K562 (cell line): ENCODE data around the gene NINJ1. TPM values are rescaled to one million over a fixed set of nuclear protein-coding genes. Genes with fewer than 3 reads are reported as not detected.
A peak's percentile ranks its signal among the peaks of the same experiment; 100 is the strongest.
"Not testable (repeated sequence)": the region's sequence is repeated elsewhere in the genome, so short reads cannot be mapped to it uniquely, and the experiment has no call there.

Source experiments
- ATAC-seq: fragments of 200-7000 bp; cut with Tn5 transposase; 3 replicates; pipeline ENCODE4 v1.9.1; 2020; ENCODE audit warnings: moderate library complexity
- BruUV-seq: library from RNA; stranded (reverse); fragments of 400-500 nt; replicated peaks from 2 replicates; lab custom pipeline; 2021; lab: Mats Ljungman, UMichigan
- CTCF ChIA-PET: fragments of 300-600 bp; formaldehyde crosslinking; extraction: SDS; loops from one replicate; lab custom pipeline; 2021; ENCODE audit warnings: low intra/inter-chr PET ratio; lab: Yijun Ruan, JAX
- POLR2A ChIA-PET: fragments of 300-600, 350-650 bp; sonication (Branson Sonifier 250); formaldehyde crosslinking; extraction: SDS; loops from one replicate; lab custom pipeline; 2021; ENCODE audit warnings: antibody characterized with exemption, inconsistent platforms; lab: Yijun Ruan, JAX
- DNase-seq, 4 experiments: peaks; one replicate each; pipeline versions ENCODE4 v3.0.0 to v3.0.0-alpha.2; 2011 to 2018; ENCODE audit warnings: low spot score in 3 of 4, mixed read lengths in 3 of 4; ENCODE audit errors: extremely low read depth in 1 of 4
- FAIRE-seq: peaks from 2 replicates; lab custom pipeline; 2011; peaks lifted over from hg19 to GRCh38; lab: Jason Lieb, UNC
- H2AFZ ChIP-seq: 2 replicates; pipeline ENCODE4 v1.6.0; 2011; ENCODE audit warnings: low read depth, low read length, control low read depth, inconsistent platforms
- H3K27ac ChIP-seq: fragments of 200-600 bp; 3 replicates; pipeline ENCODE4 v1.8.0; 2011; ENCODE audit warnings: low read depth, mild to moderate bottlenecking, control low read depth, inconsistent platforms, low read length, moderate library complexity, mixed read lengths; ENCODE audit errors: extremely low read depth
- H3K27me3 ChIP-seq, 2 experiments: fragments of 300-600 bp in 1 of 2; 2 replicates in 1 of 2; 3 replicates in 1 of 2; pipeline versions ENCODE4 v1.6.0 to v1.8.0; 2011; ENCODE audit warnings: inconsistent platforms in 2 of 2, low read length in 2 of 2, mild to moderate bottlenecking in 1 of 2, mixed read lengths in 1 of 2, moderate library complexity in 1 of 2; ENCODE audit not compliant: control insufficient read depth in 2 of 2, insufficient read depth in 2 of 2
- H3K36me3 ChIP-seq: fragments of 300-600 bp; 3 replicates; pipeline ENCODE4 v1.8.0; 2011; ENCODE audit warnings: mild to moderate bottlenecking, low read length, inconsistent platforms; ENCODE audit not compliant: control insufficient read depth, insufficient read depth
- H3K4me1 ChIP-seq, 2 experiments: fragments of 200-600 bp in 1 of 2; replicated peaks in 1 of 2; 2 replicates in 1 of 2; 3 replicates in 1 of 2; pipeline versions ENCODE4 v1.5.1 to v1.8.0; 2011; ENCODE audit warnings: inconsistent platforms in 2 of 2, low read length in 2 of 2, mild to moderate bottlenecking in 1 of 2, mixed read lengths in 1 of 2, moderate library complexity in 1 of 2; ENCODE audit not compliant: control insufficient read depth in 2 of 2, insufficient read depth in 2 of 2
- H3K4me2 ChIP-seq: 2 replicates; pipeline ENCODE4 v1.6.1; 2011; ENCODE audit warnings: low read length, control low read depth, inconsistent platforms, mixed read lengths; ENCODE audit not compliant: insufficient read depth
- H3K4me3 ChIP-seq: fragments of 200-600 bp; sonication (generic), shearing (Covaris generic); 2 replicates; pipeline ENCODE4 v1.5.1; 2016; ENCODE audit warnings: control low read depth, inconsistent platforms
- H3K79me2 ChIP-seq: fragments of 200-600 bp; 3 replicates; pipeline ENCODE4 v1.8.0; 2011; ENCODE audit warnings: low read length, inconsistent platforms; ENCODE audit not compliant: control insufficient read depth, insufficient read depth
- H3K9ac ChIP-seq, 2 experiments: 2 replicates each; pipeline versions ENCODE4 v1.6.0 to v1.6.1; 2011; ENCODE audit warnings: low read depth in 2 of 2, low read length in 2 of 2, control low read depth in 1 of 2, inconsistent platforms in 1 of 2, mild to moderate bottlenecking in 1 of 2, mixed read lengths in 1 of 2; ENCODE audit not compliant: insufficient read depth in 1 of 2
- H3K9me1 ChIP-seq: one replicate; pipeline ENCODE4 v1.6.0; 2011; ENCODE audit warnings: inconsistent platforms, mild to moderate bottlenecking, low read length, moderate library complexity; ENCODE audit not compliant: control insufficient read depth, insufficient read depth
- H3K9me3 ChIP-seq: replicated peaks from 2 replicates; pipeline ENCODE4 v1.5.1; 2011; ENCODE audit warnings: low read depth, low read length, inconsistent platforms; ENCODE audit not compliant: control insufficient read depth, insufficient read depth
- H4K20me1 ChIP-seq: replicated peaks from 2 replicates; pipeline ENCODE4 v1.6.1; 2011; ENCODE audit warnings: low read length, inconsistent platforms, mixed read lengths; ENCODE audit not compliant: control insufficient read depth, insufficient read depth
- GATAD2A ChIP-seq: fragments of 450-650 bp; IDR thresholded peaks from 2 replicates; pipeline ENCODE4 v1.6.1; 2017
- KAT8 ChIP-seq: fragments of 450-650 bp; IDR thresholded peaks from 2 replicates; pipeline ENCODE4 v1.6.1; 2016; ENCODE audit warnings: low read depth, mild to moderate bottlenecking
- PKNOX1 ChIP-seq: fragments of 450-650 bp; IDR thresholded peaks from 2 replicates; pipeline ENCODE4 v1.6.1; 2016
- RERE ChIP-seq: sonication (generic); formaldehyde crosslinking; IDR thresholded peaks from 2 replicates; pipeline ENCODE4 v1.8.0; 2023; ENCODE audit warnings: missing genetic modification reagents, mild to moderate bottlenecking, borderline replicate concordance
- TAF9B ChIP-seq: fragments of 450-650 bp; IDR thresholded peaks from 2 replicates; pipeline ENCODE4 v1.6.1; 2018; ENCODE audit warnings: mild to moderate bottlenecking; ENCODE audit not compliant: partially characterized antibody
- TBP ChIP-seq: optimal IDR thresholded peaks from 2 replicates; pipeline ENCODE3; 2011; ENCODE audit warnings: low read depth, low read length, improper control_type of control experiment
- WGBS: fragments of 100-300 bp; shearing (Covaris generic); methylation state at CpG from one replicate; pipeline ENCODE4 v1.1.6; 2016; ENCODE audit warnings: low coverage, mixed read lengths; ENCODE audit not compliant: insufficient coverage; ENCODE audit errors: missing lambda C conversion rate; 5-methylcytosine and 5-hydroxymethylcytosine counted together
- in situ Hi-C: fragments of 300-500 bp; cut with MboI; formaldehyde crosslinking; loops from 4 replicates; pipeline ENCODE4 v1.15.0; 2018; ENCODE audit warnings: inconsistent platforms, mixed read lengths
- intact Hi-C: fragments of 100-400 bp; cut with micrococcal nuclease; formaldehyde crosslinking; loops from 2 replicates; pipeline ENCODE4 v1.14.2; 2022
- polyA plus RNA-seq, 8 experiments: library from polyadenylated mRNA; depleted of rRNA in 4 of 8; stranded (reverse) in 5 of 8; unstranded in 3 of 8; fragments of >200 nt; fragmentation: Nextera tagmentation in 2 of 8; fragmentation: Illumina TruSeq in 1 of 8; extraction: Ambion mirVana in 2 of 8; extraction: Trizol in 1 of 8; gene quantifications; 2 replicates each; pipeline versions ENCODE4 v1.2.1 to v1.2.3, GENCODE V29; 2011 to 2014; ENCODE audit warnings: inconsistent platforms in 1 of 8, missing spikeins in 1 of 8
- total RNA-seq, 7 experiments: library from RNA; depleted of rRNA in 6 of 7; stranded (reverse); fragments of >200 nt in 6 of 7; fragmentation: Illumina TruSeq in 2 of 7; extraction: Trizol in 2 of 7; gene quantifications; 2 replicates each; pipeline versions ENCODE4 v1.2.1 to v1.2.3, GENCODE V29; 2011 to 2021; ENCODE audit warnings: low replicate concordance in 1 of 7

Gene NINJ1
- total and polyA plus RNA-seq, 9 of the 15 experiments (the other 6 are each of a cell fraction or from before 2014, with no cell fraction given), result 0.13 to 8.4 (median 4.9) TPM

GRCh38 chr9:93147632-93148031 lies 13.6 kb upstream of the NINJ1 start (continued):
- TF ChIP-seq RERE (CRISPR knock-in tag) (no peak), GATAD2A (no peak), KAT8 (no peak), TBP (no peak), TAF9B (no peak)

- TF ChIP-seq PKNOX1, result 0 out of 2 replicates have a peak, but pooled peaks have one; percentile 1
- POLR2A ChIA-PET, DNase-seq, H3K4me3 ChIP-seq, H3K27ac ChIP-seq, intact Hi-C loops, FAIRE-seq, BruUV-seq, H3K36me3 ChIP-seq, CTCF ChIA-PET, H3K4me2 ChIP-seq, H3K79me2 ChIP-seq, H3K9me1 ChIP-seq, in situ Hi-C loops, H3K9me3 ChIP-seq, H4K20me1 ChIP-seq, H2AFZ ChIP-seq, H3K9ac ChIP-seq, H3K4me1 ChIP-seq, ATAC-seq: not testable (repeated sequence)
- WGBS, result 19% methylated on average over 6 of the region's 6 CpGs
- peaks cover 2 to 30% of the 10 kb centered on the region in 2 experiments; a peak in 4 of 5 replicates for H3K27me3 ChIP-seq
Measured at GRCh38 chr9:93146696-93147095, 12.6 kb upstream of the NINJ1 start.
